DND-41 (cell line): Measurements from ENCODE around the gene DACT1.

Source experiments
- ATAC-seq: fragments of 200-7000 bp; cut with Tn5 transposase; 3 replicates; pipeline ENCODE4 v1.9.1; 2021; ENCODE audit warnings: low read depth; ENCODE audit not compliant: insufficient read depth
- DNase-seq: peaks from one replicate; pipeline ENCODE4 v3.0.0-alpha.2; 2020
- H2AFZ ChIP-seq: 2 replicates; pipeline ENCODE4 v1.6.0; 2012; ENCODE audit warnings: low read depth, low read length
- H3K27ac ChIP-seq: 2 replicates; pipeline ENCODE4 v1.5.1; 2012; ENCODE audit warnings: low read length, inconsistent platforms
- H3K27me3 ChIP-seq: fragments of 200-600 bp; sonication (generic); 2 replicates; pipeline ENCODE4 v1.6.0; 2012; ENCODE audit warnings: low read length, mild to moderate bottlenecking, inconsistent platforms; ENCODE audit not compliant: insufficient read depth, poor library complexity
- H3K36me3 ChIP-seq: 2 replicates; pipeline ENCODE4 v1.5.1; 2012; ENCODE audit warnings: low read length, inconsistent platforms; ENCODE audit not compliant: insufficient read depth
- H3K4me1 ChIP-seq: 2 replicates; pipeline ENCODE4 v1.5.1; 2012; ENCODE audit warnings: mild to moderate bottlenecking, low read length; ENCODE audit not compliant: insufficient read depth
- H3K4me2 ChIP-seq: 2 replicates; pipeline ENCODE4 v1.6.0; 2012; ENCODE audit warnings: mild to moderate bottlenecking, moderate library complexity, low read length, inconsistent platforms; ENCODE audit not compliant: insufficient read depth
- H3K4me3 ChIP-seq, 2 experiments: fragments of 200-600 bp in 1 of 2; shearing (Covaris generic) in 1 of 2; 2 replicates each; pipeline ENCODE4 v1.5.1; 2012 to 2016; ENCODE audit warnings: inconsistent platforms in 2 of 2, low read length in 2 of 2, mild to moderate bottlenecking in 2 of 2, low read depth in 1 of 2, moderate library complexity in 1 of 2
- H3K79me2 ChIP-seq: 2 replicates; pipeline ENCODE4 v1.6.0; 2012; ENCODE audit warnings: low read length, inconsistent platforms; ENCODE audit not compliant: insufficient read depth
- H3K9ac ChIP-seq: 2 replicates; pipeline ENCODE4 v1.6.0; 2012; ENCODE audit warnings: low read depth, mild to moderate bottlenecking, inconsistent platforms, low read length, moderate library complexity
- H3K9me3 ChIP-seq: 2 replicates; pipeline ENCODE4 v1.5.1; 2012; ENCODE audit warnings: low read length, moderate library complexity, mild to moderate bottlenecking, inconsistent platforms; ENCODE audit not compliant: insufficient read depth, severe bottlenecking
- H4K20me1 ChIP-seq: 2 replicates; pipeline ENCODE4 v1.6.0; 2012; ENCODE audit warnings: low read length; ENCODE audit not compliant: insufficient read depth
- EZH2 ChIP-seq: IDR thresholded peaks from 3 replicates; pipeline ENCODE4 v1.6.1; 2012; ENCODE audit warnings: borderline replicate concordance, low read depth, mild to moderate bottlenecking, moderate library complexity, low read length, inconsistent platforms; ENCODE audit not compliant: severe bottlenecking
- TF ChIP-seq, protein P1 (sequence below): IDR thresholded peaks from 2 replicates; pipeline ENCODE4 v1.5.1; 2012; ENCODE audit warnings: borderline replicate concordance, low read length, moderate library complexity, mild to moderate bottlenecking; ENCODE audit not compliant: poor library complexity, severe bottlenecking; ENCODE audit errors: extremely low read depth

The DACT1 gene

GRCh38 chr14:58607131-58607951, 30.4 kb upstream of the DACT1 start:
- Histone ChIP-seq H3K4me2 (no peak overlapping the region), H3K27me3 (no peaks in the 10 kb centered on the region), H4K20me1 (no peaks in the 10 kb centered on the region), H3K9me3 (no peaks in the 10 kb centered on the region), H3K9ac (no peak overlapping the region), H3K36me3 (no peaks in the 10 kb centered on the region), H3K27ac (no peak overlapping the region), H2AFZ (no peak overlapping the region), H3K4me1 (no peaks in the 10 kb centered on the region), H3K4me3 (no peak overlapping the region), H3K79me2 (no peaks in the 10 kb centered on the region)
- no peak for TF ChIP-seq EZH2
- TF ChIP-seq, protein P1, sequence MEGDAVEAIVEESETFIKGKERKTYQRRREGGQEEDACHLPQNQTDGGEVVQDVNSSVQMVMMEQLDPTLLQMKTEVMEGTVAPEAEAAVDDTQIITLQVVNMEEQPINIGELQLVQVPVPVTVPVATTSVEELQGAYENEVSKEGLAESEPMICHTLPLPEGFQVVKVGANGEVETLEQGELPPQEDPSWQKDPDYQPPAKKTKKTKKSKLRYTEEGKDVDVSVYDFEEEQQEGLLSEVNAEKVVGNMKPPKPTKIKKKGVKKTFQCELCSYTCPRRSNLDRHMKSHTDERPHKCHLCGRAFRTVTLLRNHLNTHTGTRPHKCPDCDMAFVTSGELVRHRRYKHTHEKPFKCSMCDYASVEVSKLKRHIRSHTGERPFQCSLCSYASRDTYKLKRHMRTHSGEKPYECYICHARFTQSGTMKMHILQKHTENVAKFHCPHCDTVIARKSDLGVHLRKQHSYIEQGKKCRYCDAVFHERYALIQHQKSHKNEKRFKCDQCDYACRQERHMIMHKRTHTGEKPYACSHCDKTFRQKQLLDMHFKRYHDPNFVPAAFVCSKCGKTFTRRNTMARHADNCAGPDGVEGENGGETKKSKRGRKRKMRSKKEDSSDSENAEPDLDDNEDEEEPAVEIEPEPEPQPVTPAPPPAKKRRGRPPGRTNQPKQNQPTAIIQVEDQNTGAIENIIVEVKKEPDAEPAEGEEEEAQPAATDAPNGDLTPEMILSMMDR = no peak
- DNase-seq (no peak), ATAC-seq (no peak)

DNA sequence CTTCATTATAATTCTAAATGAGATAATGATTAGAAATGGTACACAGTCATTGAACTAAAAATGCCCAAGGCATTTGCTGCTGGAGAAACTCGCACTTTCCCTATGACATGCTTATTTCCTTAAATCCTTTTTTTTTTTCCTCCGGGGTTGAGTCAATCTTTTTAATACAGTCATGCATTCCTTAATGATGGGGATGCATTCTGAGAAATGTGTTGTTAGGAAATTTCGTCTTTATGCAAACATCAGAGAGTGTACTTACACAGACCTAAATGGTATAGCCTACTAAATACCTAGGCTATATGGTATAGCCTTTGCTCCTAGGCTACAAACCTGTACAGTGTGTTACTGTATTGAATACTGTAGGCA, 29.8 kb upstream of the DACT1 start:
- Histone ChIP-seq H3K79me2 (no peaks in the 10 kb centered on the region), H3K9ac (no peak overlapping the region), H3K9me3 (no peaks in the 10 kb centered on the region), H3K4me2 (no peak overlapping the region), H3K27me3 (no peaks in the 10 kb centered on the region), H3K4me3 (no peak overlapping the region), H3K4me1 (no peaks in the 10 kb centered on the region), H3K36me3 (no peaks in the 10 kb centered on the region), H3K27ac (no peak overlapping the region), H2AFZ (no peak overlapping the region), H4K20me1 (no peaks in the 10 kb centered on the region)
- TF ChIP-seq, protein P1 = no peak
- TF ChIP-seq EZH2 = no peak
- ATAC-seq (no peak), DNase-seq (no peak)

DNA sequence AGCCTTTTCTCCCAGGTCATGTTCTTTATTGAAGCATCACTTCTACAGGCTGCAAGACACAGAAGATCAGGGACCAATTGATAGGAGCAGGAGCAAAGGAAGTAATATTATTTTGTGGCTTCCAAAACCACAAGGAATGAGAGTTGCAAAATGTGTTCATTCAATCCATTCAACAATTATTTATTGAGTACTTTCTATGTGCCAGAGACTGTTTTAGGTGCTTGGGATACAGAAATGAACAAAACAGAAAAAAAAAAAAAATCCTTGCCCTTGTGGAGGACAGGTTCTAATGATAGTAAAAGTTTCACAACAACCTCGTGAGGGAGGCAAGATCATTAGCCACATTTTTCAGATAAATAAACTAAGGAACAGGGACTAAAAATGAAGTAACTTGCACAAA, 20.1 kb upstream of the DACT1 start:
- no peak overlapping the region for H2AFZ ChIP-seq
- no peaks in the 10 kb centered on the region for H3K79me2 ChIP-seq
- H3K9ac ChIP-seq = no peak overlapping the region
- H3K9me3 ChIP-seq = no peaks in the 10 kb centered on the region
- H3K27me3 ChIP-seq = no peaks in the 10 kb centered on the region
- H3K4me3 ChIP-seq = no peak overlapping the region
- no peaks in the 10 kb centered on the region for H3K4me1 ChIP-seq
- H3K27ac ChIP-seq = no peak overlapping the region
- no peak for TF ChIP-seq EZH2
- TF ChIP-seq, protein P1 = no peak
- ATAC-seq (no peak), DNase-seq (no peak)
- H3K36me3 ChIP-seq = no peaks in the 10 kb centered on the region
- no peak overlapping the region for H3K4me2 ChIP-seq
- no peaks in the 10 kb centered on the region for H4K20me1 ChIP-seq
